Suprapubic skin (tissue), 3 donors: ENCODE measurements around the gene GJC1.

Experiments
- CTCF ChIP-seq, 2 donors: fragments of 200-600 bp in 1 of 2; fragments of 450-650 bp in 1 of 2; sonication (generic) in 1 of 2; IDR thresholded peaks; one replicate each; pipeline ENCODE4 v1.5.1; 2016 to 2019; ENCODE audit warnings: antibody characterized with exemption in 2 of 2, mild to moderate bottlenecking in 1 of 2, moderate library complexity in 1 of 2
- EP300 ChIP-seq: sonication (generic); formaldehyde crosslinking; IDR thresholded peaks from one replicate; pipeline ENCODE4 v1.6.1; 2017; ENCODE audit warnings: antibody characterized with exemption
- POLR2A ChIP-seq, 2 donors: fragments of 450-650 bp; IDR thresholded peaks; one replicate each; pipeline ENCODE4 v1.6.1; 2017; ENCODE audit warnings: antibody characterized with exemption in 2 of 2, mild to moderate bottlenecking in 2 of 2, moderate library complexity in 2 of 2

- TF ChIP-seq CTCF (IDR thresholded peaks at IDR 0.05) (no peak), POLR2A (IDR thresholded peaks at IDR 0.05) (no peak), EP300 (no peak)
These were observed 52.4 kb downstream of the GJC1 start for GRCh38 chr17:44777394-44778348.
